ENCODE measurements around the gene ZNF561.

ZNF561 gene

DNA sequence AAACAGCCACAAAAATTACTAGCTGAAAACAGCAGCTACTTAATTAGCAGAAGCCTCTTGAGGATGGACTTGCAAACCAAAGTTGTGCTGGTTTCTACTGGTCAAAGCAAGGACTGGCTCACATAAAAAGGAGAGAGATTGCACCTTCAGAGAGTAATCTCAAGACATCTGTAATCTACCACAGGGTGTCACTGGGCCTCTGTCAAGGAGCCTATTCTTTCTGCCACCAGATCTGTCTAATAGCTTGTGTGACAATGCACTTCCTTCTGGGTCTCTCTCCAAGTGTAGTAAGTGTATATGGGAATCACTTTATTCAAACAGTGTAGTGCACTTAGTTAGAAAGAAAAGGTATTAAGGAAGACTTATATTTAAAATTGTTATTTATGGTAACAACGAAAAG, 24.4 kb upstream of the ZNF561 start:
- DNase-seq (ENCODE audit: low read depth in 2 of 2), result no peak
- no peak overlapping the region for H3K4me3 ChIP-seq (replicated peaks in 1 of 2; ENCODE audit: low read depth in 2 of 2, low read length in 2 of 2)
- TF ChIP-seq, protein P1, sequence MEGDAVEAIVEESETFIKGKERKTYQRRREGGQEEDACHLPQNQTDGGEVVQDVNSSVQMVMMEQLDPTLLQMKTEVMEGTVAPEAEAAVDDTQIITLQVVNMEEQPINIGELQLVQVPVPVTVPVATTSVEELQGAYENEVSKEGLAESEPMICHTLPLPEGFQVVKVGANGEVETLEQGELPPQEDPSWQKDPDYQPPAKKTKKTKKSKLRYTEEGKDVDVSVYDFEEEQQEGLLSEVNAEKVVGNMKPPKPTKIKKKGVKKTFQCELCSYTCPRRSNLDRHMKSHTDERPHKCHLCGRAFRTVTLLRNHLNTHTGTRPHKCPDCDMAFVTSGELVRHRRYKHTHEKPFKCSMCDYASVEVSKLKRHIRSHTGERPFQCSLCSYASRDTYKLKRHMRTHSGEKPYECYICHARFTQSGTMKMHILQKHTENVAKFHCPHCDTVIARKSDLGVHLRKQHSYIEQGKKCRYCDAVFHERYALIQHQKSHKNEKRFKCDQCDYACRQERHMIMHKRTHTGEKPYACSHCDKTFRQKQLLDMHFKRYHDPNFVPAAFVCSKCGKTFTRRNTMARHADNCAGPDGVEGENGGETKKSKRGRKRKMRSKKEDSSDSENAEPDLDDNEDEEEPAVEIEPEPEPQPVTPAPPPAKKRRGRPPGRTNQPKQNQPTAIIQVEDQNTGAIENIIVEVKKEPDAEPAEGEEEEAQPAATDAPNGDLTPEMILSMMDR (IDR thresholded peaks at IDR 0.05; ENCODE audit: low read depth, low read length), result no peak

DNA sequence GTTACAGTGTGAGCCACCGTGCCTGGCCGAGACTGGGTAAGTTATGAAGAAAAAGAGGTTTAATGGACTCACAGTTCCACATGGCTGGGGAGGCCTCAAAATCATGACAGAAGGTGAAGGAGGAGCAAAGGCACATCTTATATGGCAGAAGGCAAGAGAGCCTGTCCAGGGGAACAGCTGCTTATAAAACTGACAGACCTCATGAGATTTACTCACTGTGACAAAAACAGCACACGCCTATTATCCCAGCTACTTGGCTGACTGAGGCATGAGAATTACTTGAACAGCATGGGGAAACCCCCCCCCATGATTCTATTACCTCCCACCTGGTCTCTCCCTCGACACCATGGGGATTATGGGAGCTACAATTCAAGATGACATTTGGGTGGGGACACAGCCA, 23.4 kb upstream of the ZNF561 start:
- H3K4me3 ChIP-seq (replicated peaks in 1 of 2; ENCODE audit: low read depth in 2 of 2, low read length in 2 of 2), result no peak overlapping the region
- TF ChIP-seq, protein P1 (IDR thresholded peaks at IDR 0.05; ENCODE audit: low read depth, low read length), result no peak
- DNase-seq (ENCODE audit: low read depth in 2 of 2), result no peak

DNA sequence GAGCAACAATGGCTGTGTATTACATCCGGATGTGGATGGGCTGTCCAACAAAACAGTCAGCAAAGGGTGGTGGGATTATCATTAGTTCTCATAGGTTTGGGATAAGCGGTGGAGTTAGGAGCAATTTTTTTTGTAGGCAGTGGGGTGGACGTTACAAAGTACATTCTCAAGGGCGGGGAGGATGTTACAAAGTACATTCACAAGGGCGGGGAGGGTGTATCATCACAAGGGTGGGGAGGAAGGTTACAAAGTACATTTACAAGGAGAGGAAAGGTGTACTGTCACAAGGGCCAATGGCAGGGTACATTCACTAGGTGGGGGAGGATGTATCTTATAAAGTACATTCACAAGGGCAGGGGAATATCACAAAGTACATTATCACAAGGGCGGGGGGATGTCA, 20.8 kb upstream of the ZNF561 start:
- TF ChIP-seq, protein P1 (IDR thresholded peaks at IDR 0.05; ENCODE audit: low read depth, low read length), result no peak
- H3K4me3 ChIP-seq (replicated peaks in 1 of 2; ENCODE audit: low read depth in 2 of 2, low read length in 2 of 2), result no peak overlapping the region
- no peak for DNase-seq (ENCODE audit: low read depth in 2 of 2)

DNA sequence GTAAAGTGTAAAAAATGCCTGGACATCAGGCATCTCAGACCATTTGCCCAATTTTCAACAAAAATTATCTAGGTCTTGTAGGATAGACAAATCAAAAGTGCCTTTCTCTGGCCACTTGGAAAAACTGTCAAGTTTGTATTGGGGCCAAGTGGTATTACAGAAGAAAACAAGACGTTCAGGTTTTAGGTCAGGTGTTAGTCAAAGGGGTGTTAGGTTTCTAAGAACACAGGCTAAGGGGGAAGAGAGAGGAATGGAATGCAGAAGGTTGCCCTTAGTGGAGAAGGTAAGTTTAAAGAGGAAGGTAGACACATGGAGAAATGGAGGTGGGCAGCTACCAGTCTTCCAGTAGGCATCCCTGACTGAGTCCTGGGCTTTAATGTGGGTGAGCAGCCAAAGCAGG, 19.9 kb upstream of the ZNF561 start:
- no peak overlapping the region for H3K4me3 ChIP-seq (replicated peaks in 1 of 2; ENCODE audit: low read depth in 2 of 2, low read length in 2 of 2)
- DNase-seq (ENCODE audit: low read depth in 2 of 2), result no peak
- TF ChIP-seq, protein P1 (IDR thresholded peaks at IDR 0.05; ENCODE audit: low read depth, low read length), result no peak

DNA sequence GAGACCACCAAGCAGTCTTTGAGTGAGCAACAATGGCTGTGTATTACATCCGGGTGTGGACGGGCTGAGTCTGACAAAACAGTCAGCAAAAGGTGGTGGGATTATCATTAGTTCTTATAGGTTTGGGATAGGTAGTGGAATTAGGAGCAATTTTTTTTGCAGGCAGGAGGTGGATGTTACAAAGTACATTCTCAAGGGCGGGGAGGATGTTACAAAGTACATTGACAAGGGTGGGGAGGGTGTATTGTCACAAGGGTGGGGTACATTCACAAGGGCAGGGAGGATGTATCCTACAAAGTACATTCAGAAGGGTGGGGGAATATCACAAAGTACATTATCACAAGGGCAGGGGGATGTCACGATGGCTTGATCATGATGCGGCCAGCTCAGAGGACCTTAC, 15.0 kb upstream of the ZNF561 start:
- DNase-seq (ENCODE audit: low read depth in 2 of 2), result no peak
- TF ChIP-seq, protein P1 (IDR thresholded peaks at IDR 0.05; ENCODE audit: low read depth, low read length), result no peak
- no peak overlapping the region for H3K4me3 ChIP-seq (replicated peaks in 1 of 2; ENCODE audit: low read depth in 2 of 2, low read length in 2 of 2)

DNA sequence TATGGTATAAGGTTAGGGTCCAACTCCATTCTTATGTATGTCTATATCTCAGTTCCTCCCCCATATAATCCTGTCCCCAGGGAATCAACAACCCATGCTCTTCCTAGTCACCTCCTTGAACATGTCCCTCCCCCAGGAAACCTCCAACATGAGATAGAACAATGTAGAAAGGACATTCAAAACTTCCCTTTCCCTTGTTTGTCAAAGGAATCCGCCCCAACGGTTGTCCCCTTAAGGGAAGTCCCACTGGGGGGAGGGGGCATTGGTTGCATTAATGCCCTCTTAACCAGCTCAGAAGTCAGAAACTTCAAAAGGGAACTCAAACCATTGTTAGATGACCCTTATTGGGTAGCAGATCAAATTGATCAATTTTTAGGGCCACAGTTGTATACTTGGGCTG, 6.8 kb upstream of the ZNF561 start:
- TF ChIP-seq, protein P1 (IDR thresholded peaks at IDR 0.05; ENCODE audit: low read depth, low read length), result no peak
- DNase-seq (ENCODE audit: low read depth in 2 of 2), result no peak
- no peak overlapping the region for H3K4me3 ChIP-seq (replicated peaks in 1 of 2; ENCODE audit: low read depth in 2 of 2, low read length in 2 of 2)

DNA sequence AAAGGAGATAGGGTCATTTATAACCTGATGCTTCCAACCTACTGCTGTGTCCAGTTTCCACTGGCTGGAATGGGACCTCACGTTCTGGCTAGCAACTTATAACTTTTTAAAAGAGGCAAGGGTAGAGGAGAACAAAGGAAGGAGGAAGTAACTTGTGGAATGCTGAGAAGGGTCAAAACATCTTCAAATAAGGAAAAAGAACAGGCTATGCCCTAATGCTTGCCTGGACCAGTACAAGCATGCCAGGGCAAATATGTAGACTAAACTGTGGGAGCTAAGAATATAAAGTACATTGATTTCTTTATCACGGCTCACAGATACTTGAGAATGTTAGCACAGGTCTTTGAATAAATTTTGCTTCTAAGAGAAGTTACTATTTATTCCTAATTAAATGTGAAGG, 1.5 kb upstream of the ZNF561 start:
- DNase-seq (ENCODE audit: low read depth in 2 of 2), result no peak
- no peak overlapping the region for H3K4me3 ChIP-seq (replicated peaks in 1 of 2; ENCODE audit: low read depth in 2 of 2, low read length in 2 of 2)
- TF ChIP-seq, protein P1 (IDR thresholded peaks at IDR 0.05; ENCODE audit: low read depth, low read length), result no peak

All from cardiac fibroblast (primary cell).